Measurements from ENCODE around the gene PAFAH1B2. TPM values are rescaled to one million over a fixed set of nuclear protein-coding genes. Genes with fewer than 3 reads are reported as not detected.

The PAFAH1B2 gene
- total and polyA plus RNA-seq, 10 of the 15 experiments (the other 5 are each of a cell fraction or from before 2014, with no cell fraction given) = 17.6 to 64.8 (median 47.6) TPM

- 100% methylated on average over 2 of the region's 2 CpGs for WGBS (ENCODE audit: insufficient coverage, insufficient replicate concordance, low lambda C conversion rate, missing lambda C conversion rate)
- Histone ChIP-seq H2AFZ (ENCODE audit: control insufficient read depth, low read depth, low read length) (no peak overlapping the region), H3K4me1 (ENCODE audit: control insufficient read depth, insufficient read depth, low read length) (no peaks in the 10 kb centered on the region), H3K27me3 (replicated peaks in 1 of 2; ENCODE audit: control insufficient read depth in 2 of 2, insufficient read depth in 2 of 2, low read length in 1 of 2) (no peaks in the 10 kb centered on the region), H3K79me2 (ENCODE audit: control insufficient read depth, insufficient read depth, low read length) (no peaks in the 10 kb centered on the region), H3K4me3 (no peak overlapping the region), H3K27ac (ENCODE audit: control insufficient read depth, insufficient read depth) (no peak overlapping the region), H4K20me1 (ENCODE audit: control insufficient read depth, insufficient read depth) (no peaks in the 10 kb centered on the region), H3K36me3 (ENCODE audit: control insufficient read depth in 2 of 2, insufficient read depth in 2 of 2, low read length in 1 of 2) (peaks cover 5 to 21% of the 10 kb centered on the region in 2 experiments), H3K9ac (ENCODE audit: control insufficient read depth, insufficient read depth, low read length) (no peak overlapping the region), H3K4me2 (ENCODE audit: control insufficient read depth, insufficient read depth) (no peak overlapping the region), H3K9me3 (replicated peaks; ENCODE audit: control insufficient read depth, insufficient read depth, low read length) (no peaks in the 10 kb centered on the region)
- BruUV-seq (replicated peaks) = no TSS peak
- ChIA-PET SMC1A (ENCODE audit: uncharacterized antibody, unreplicated experiment) (interaction anchor here (2.2 to 3.1 kb wide), 3 partner anchors 9 to 11 kb away, joined by 10 to 15 read pairs (median 14); no protein-coding TSS in a partner anchor), CTCF (interaction anchor here (1.0 to 5.1 kb wide), 2 partner anchors 10 to 21 kb away, joined by 3 to 44 read pairs; no protein-coding TSS in a partner anchor), RAD21 (ENCODE audit: unreplicated experiment) (interaction anchor here (1.0 to 1.1 kb wide), 2 partner anchors 9 to 335 kb away, joined by 3 read pairs; no protein-coding TSS in a partner anchor), POLR2A (no interaction called here)
- ATAC-seq (no peak), FAIRE-seq (no peak), DNase-seq (ENCODE audit: low read depth, low spot score) (no peak)
- TF ChIP-seq FOXK2 (IDR thresholded peaks at IDR 0.05) = no peak
- no peak for TF ChIP-seq MXI1 (IDR thresholded peaks at IDR 0.05; ENCODE audit: low read depth, low read length)
- no peak for TF ChIP-seq POLR2AphosphoS5 (IDR thresholded peaks at IDR 0.05; ENCODE audit: low read length)
- TF ChIP-seq ATF7 (IDR thresholded peaks at IDR 0.05; ENCODE audit: low read depth) = no peak
- TF ChIP-seq RAD51 (IDR thresholded peaks at IDR 0.05) = no peak
- TF ChIP-seq PML (IDR thresholded peaks at IDR 0.05; ENCODE audit: low read length) = no peak
- intact Hi-C loops (cut with micrococcal nuclease; ENCODE audit: unreplicated experiment) = no loop called here
- in situ Hi-C loops (cut with MboI) = no loop called here
Observed at GRCh38 chr11:117171007-117171403, 26.9 kb downstream of the PAFAH1B2 start.

- WGBS (ENCODE audit: insufficient coverage, insufficient replicate concordance, low lambda C conversion rate, missing lambda C conversion rate) = 86% methylated on average over 14 of the region's 14 CpGs
- no peak overlapping the region for H3K4me2 ChIP-seq (ENCODE audit: control insufficient read depth, insufficient read depth)
- H3K9ac ChIP-seq (ENCODE audit: control insufficient read depth, insufficient read depth, low read length) = no peak overlapping the region
- H3K36me3 ChIP-seq (ENCODE audit: control insufficient read depth in 2 of 2, insufficient read depth in 2 of 2, low read length in 1 of 2) = peaks cover 5 to 20% of the 10 kb centered on the region in 2 experiments
- in situ Hi-C loops (cut with MboI) = no loop called here
- no peak overlapping the region for H3K27ac ChIP-seq (ENCODE audit: control insufficient read depth, insufficient read depth)
- no peak for DNase-seq (ENCODE audit: low read depth, low spot score)
- RAD21 ChIA-PET (ENCODE audit: unreplicated experiment) = interaction anchor here (1.1 to 1.6 kb wide), 5 partner anchors 9 to 335 kb away, joined by 3 to 6 read pairs (median 3); partner anchors contain the start of gene PCSK7
- H3K9me3 ChIP-seq (replicated peaks; ENCODE audit: control insufficient read depth, insufficient read depth, low read length) = no peaks in the 10 kb centered on the region
- H3K79me2 ChIP-seq (ENCODE audit: control insufficient read depth, insufficient read depth, low read length) = no peaks in the 10 kb centered on the region
- no peaks in the 10 kb centered on the region for H3K27me3 ChIP-seq (replicated peaks in 1 of 2; ENCODE audit: control insufficient read depth in 2 of 2, insufficient read depth in 2 of 2, low read length in 1 of 2)
- POLR2A ChIA-PET = interaction anchor here (1.5 to 1.7 kb wide), 2 partner anchors 9 to 11 kb away, joined by 3 to 5 read pairs; no protein-coding TSS in a partner anchor
- no peak overlapping the region for H3K4me3 ChIP-seq
- no peak overlapping the region for H2AFZ ChIP-seq (ENCODE audit: control insufficient read depth, low read depth, low read length)
- no peak for FAIRE-seq
- CTCF ChIA-PET = interaction anchor here (1.0 to 5.1 kb wide), 5 partner anchors 10 to 63 kb away, joined by 3 to 44 read pairs (median 6); no protein-coding TSS in a partner anchor
- TF ChIP-seq POLR2A (IDR thresholded peaks at IDR 0.05; ENCODE audit: low read depth, low read length) (0 out of 2 replicates have a peak, but pooled peaks have one; percentile 43), IRF3 (IDR thresholded peaks at IDR 0.05) (no peak), EGR1 (IDR thresholded peaks at IDR 0.05; ENCODE audit: borderline replicate concordance in 1 of 2, low read depth in 2 of 2, low read length in 2 of 2) (0 out of 3 replicates have a peak, but pooled peaks of 1 of the 2 experiments have one; percentile 11)
- no peaks in the 10 kb centered on the region for H3K4me1 ChIP-seq (ENCODE audit: control insufficient read depth, insufficient read depth, low read length)
- intact Hi-C loops (cut with micrococcal nuclease; ENCODE audit: unreplicated experiment) = no loop called here
- no TSS peak for BruUV-seq (replicated peaks)
- ATAC-seq = no peak
- H4K20me1 ChIP-seq (ENCODE audit: control insufficient read depth, insufficient read depth) = no peaks in the 10 kb centered on the region
- SMC1A ChIA-PET (ENCODE audit: uncharacterized antibody, unreplicated experiment) = interaction anchor here (1.1 to 3.1 kb wide), 3 partner anchors 9 to 282 kb away, joined by 3 to 14 read pairs (median 8); no protein-coding TSS in a partner anchor
Observed at GRCh38 chr11:117171404-117172061, 27.4 kb downstream of the PAFAH1B2 start.
